Coronary artery (tissue), 2 donors: ENCODE measurements around the gene IZUMO2.
"Not testable (repeated sequence)": the region's sequence is repeated elsewhere in the genome, so short reads cannot be mapped to it uniquely, and the experiment has no call there.

Experiments
- DNase-seq: peaks from one replicate; pipeline ENCODE4 v3.0.0-alpha.2; 2017; ENCODE audit warnings: low spot score
- H3K27ac ChIP-seq, 2 donors: fragments of 200-600 bp; sonication (generic); one replicate each; pipeline ENCODE4 v1.5.1; 2016 to 2019
- H3K4me3 ChIP-seq: fragments of 200-600 bp; sonication (generic); 2 replicates; pipeline ENCODE4 v1.5.1; 2016; ENCODE audit warnings: mild to moderate bottlenecking, moderate library complexity

IZUMO2 gene

GRCh38 chr19:50103405-50103804, 59.7 kb downstream of the IZUMO2 start:
- H3K4me3 ChIP-seq, DNase-seq, H3K27ac ChIP-seq: not testable (repeated sequence)
